D721Med (cell line): ENCODE measurements around the gene TSHZ1.
A peak's percentile ranks its signal among the peaks of the same experiment; 100 is the strongest.

Source experiments
- DNase-seq: peaks from one replicate; pipeline ENCODE4 v3.0.0; 2011; ENCODE audit warnings: low spot score; ENCODE audit not compliant: insufficient read length
- FAIRE-seq: peaks from 2 replicates; lab custom pipeline; 2011; peaks lifted over from hg19 to GRCh38; lab: Jason Lieb, UNC
- CTCF ChIP-seq: IDR thresholded peaks from 2 replicates; pipeline ENCODE4 v1.5.1; 2012; ENCODE audit warnings: mild to moderate bottlenecking, control low read depth; ENCODE audit not compliant: insufficient read depth; ENCODE audit errors: missing control alignments

TSHZ1 gene

GRCh38 chr18:75172299-75173124 lies 38.1 kb upstream of the TSHZ1 start:
- FAIRE-seq = peak; percentile 68
- no peak for TF ChIP-seq CTCF
- no peak for DNase-seq

GRCh38 chr18:75173125-75173432 lies 37.5 kb upstream of the TSHZ1 start:
- TF ChIP-seq CTCF = no peak
- peak; percentile 84 for FAIRE-seq
- DNase-seq = no peak

- DNase-seq = no peak
- no peak for FAIRE-seq
- TF ChIP-seq CTCF = no peak
These were observed 36.9 kb upstream of the TSHZ1 start for GRCh38 chr18:75173738-75174137.

- DNase-seq = no peak
- FAIRE-seq = peak; percentile 63
- no peak for TF ChIP-seq CTCF
These were observed 33.7 kb upstream of the TSHZ1 start for GRCh38 chr18:75176849-75177248.

GRCh38 chr18:75178376-75178775 lies 32.2 kb upstream of the TSHZ1 start:
- no peak for TF ChIP-seq CTCF
- DNase-seq = no peak
- FAIRE-seq = peak; percentile 80

GRCh38 chr18:75179819-75180600 lies 30.6 kb upstream of the TSHZ1 start:
- DNase-seq = no peak
- peak; percentile 87 for FAIRE-seq
- no peak for TF ChIP-seq CTCF

GRCh38 chr18:75183524-75183923 lies 27.1 kb upstream of the TSHZ1 start:
- DNase-seq (no peak), FAIRE-seq (no peak)
- no peak for TF ChIP-seq CTCF
